SH-SY5Y (cell line): ENCODE data around the gene JUP.

Source experiments
- GATA2 ChIP-seq: IDR thresholded peaks from 2 replicates; pipeline ENCODE4 v1.6.1; 2011; ENCODE audit warnings: mild to moderate bottlenecking, low read depth, low read length
- GATA3 ChIP-seq: IDR thresholded peaks from 2 replicates; pipeline ENCODE4 v1.6.1; 2011; ENCODE audit warnings: low read depth, mild to moderate bottlenecking, low read length, moderate library complexity

GRCh38 chr17:41737680-41738023, 48.9 kb downstream of the JUP start:
- TF ChIP-seq GATA3 (no peak), GATA2 (no peak)
